ENCODE results near the gene ALDH4A1.

ALDH4A1 gene, protein sequence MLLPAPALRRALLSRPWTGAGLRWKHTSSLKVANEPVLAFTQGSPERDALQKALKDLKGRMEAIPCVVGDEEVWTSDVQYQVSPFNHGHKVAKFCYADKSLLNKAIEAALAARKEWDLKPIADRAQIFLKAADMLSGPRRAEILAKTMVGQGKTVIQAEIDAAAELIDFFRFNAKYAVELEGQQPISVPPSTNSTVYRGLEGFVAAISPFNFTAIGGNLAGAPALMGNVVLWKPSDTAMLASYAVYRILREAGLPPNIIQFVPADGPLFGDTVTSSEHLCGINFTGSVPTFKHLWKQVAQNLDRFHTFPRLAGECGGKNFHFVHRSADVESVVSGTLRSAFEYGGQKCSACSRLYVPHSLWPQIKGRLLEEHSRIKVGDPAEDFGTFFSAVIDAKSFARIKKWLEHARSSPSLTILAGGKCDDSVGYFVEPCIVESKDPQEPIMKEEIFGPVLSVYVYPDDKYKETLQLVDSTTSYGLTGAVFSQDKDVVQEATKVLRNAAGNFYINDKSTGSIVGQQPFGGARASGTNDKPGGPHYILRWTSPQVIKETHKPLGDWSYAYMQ

GRCh38 chr1:18902523-18903290 lies at the start of gene ALDH4A1:
TSS of gene ALDH4A1 (minus strand) at chr1:18902555. CDS start at chr1:18902523, 32 bp downstream.
- intact Hi-C loops (cut with DNase I), result no loop called here

GRCh38 chr1:18951818-18952391 lies 49.5 kb upstream of the ALDH4A1 start:
- intact Hi-C loops (cut with DNase I), result loop anchor here (5.0 kb wide), 1 partner anchor 45 kb away; no protein-coding TSS in a partner anchor
- DNase-seq, result no peak

More at GRCh38 chr1:18902523-18903290, at the start of gene ALDH4A1:
- DNase-seq, result peak; percentile 96 to 100 (median 99)

DNA sequence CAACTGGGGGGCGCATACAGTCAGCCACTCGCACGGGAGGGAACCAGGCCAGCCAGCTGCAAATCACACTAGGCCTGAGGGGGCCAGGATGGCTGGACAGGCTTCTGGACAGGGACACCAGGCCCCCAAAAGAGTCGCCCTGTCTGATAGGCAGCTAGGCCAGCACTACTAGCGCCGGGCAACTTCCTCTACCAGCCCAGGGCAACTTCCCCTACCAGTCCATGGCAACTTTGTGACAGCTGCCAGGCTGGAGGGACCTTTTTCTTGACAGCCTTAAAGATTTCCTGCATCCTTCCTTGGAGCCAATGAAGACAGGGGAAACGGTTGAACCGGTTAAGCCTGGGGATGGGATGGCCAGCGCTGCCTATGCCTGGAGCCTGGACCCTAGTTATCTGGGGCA lies 49.1 kb upstream of the ALDH4A1 start:
- DNase-seq, result peak in 5 of 42 donors; percentile 29 to 50 (median 44)
- intact Hi-C loops (cut with DNase I), result loop anchor here (5.0 kb wide), 1 partner anchor 44 kb away; no protein-coding TSS in a partner anchor

- peak in 5 of 42 donors; percentile 24 to 68 (median 44) for DNase-seq
- intact Hi-C loops (cut with DNase I), result loop anchor here (5.0 kb wide), 1 partner anchor 43 kb away; no protein-coding TSS in a partner anchor
Observed at GRCh38 chr1:18950401-18951026, 48.2 kb upstream of the ALDH4A1 start.

GRCh38 chr1:18949686-18950400 lies 47.5 kb upstream of the ALDH4A1 start:
- DNase-seq, result peak in 39 of 42 donors; percentile 43 to 87 (median 70)
- intact Hi-C loops (cut with DNase I), result loop anchor here (5.0 kb wide), 1 partner anchor 43 kb away; no protein-coding TSS in a partner anchor

GRCh38 chr1:18948913-18949685 lies 46.7 kb upstream of the ALDH4A1 start:
- intact Hi-C loops (cut with DNase I), result no loop called here
- DNase-seq, result peak in 1 of 42 donors; percentile 30

DNA sequence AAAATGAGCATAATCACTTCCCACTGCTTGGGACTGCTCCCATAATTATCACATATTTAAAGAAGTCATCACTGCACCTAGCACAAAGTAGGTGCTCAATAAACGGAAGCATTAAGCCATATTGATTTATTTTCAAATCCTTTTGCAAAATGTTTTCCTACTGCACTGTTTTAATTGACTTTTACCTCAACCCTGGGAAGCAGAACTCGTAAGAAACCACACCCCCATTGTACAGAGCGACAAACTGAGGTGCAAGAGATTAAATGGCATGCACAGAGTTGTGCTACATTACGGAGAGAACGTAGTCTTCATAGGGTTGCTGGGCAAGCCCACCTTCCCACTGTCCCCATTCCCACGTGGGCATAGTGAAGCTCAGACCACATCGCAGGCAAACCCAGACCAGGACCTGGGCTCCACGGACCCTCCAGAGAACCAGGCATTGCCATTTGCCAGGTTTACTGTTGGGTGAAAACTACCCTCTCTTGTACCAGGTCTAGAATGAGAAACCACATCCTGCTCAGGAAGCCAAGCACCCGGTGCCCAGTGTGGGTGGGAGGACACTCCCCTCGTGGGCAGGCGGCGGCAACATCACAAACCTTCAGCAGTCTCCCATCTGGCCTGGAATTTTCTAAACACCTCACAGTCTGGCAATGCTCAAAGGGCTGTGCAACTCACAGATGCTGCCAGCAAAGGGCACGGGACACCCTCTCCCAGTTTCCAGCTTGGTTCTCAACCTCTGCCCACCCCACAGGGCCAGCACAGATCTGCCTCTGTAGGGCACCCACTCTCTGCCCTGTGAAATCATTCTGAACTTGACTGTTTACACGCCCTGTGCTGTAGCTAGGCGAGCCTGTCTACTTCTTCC lies 45.9 kb upstream of the ALDH4A1 start:
- DNase-seq, result no peak
- intact Hi-C loops (cut with DNase I), result no loop called here

- intact Hi-C loops (cut with DNase I), result no loop called here
- peak in 20 of 42 donors; percentile 31 to 80 (median 57) for DNase-seq
Observed at GRCh38 chr1:18947570-18947969, 45.2 kb upstream of the ALDH4A1 start.

DNA sequence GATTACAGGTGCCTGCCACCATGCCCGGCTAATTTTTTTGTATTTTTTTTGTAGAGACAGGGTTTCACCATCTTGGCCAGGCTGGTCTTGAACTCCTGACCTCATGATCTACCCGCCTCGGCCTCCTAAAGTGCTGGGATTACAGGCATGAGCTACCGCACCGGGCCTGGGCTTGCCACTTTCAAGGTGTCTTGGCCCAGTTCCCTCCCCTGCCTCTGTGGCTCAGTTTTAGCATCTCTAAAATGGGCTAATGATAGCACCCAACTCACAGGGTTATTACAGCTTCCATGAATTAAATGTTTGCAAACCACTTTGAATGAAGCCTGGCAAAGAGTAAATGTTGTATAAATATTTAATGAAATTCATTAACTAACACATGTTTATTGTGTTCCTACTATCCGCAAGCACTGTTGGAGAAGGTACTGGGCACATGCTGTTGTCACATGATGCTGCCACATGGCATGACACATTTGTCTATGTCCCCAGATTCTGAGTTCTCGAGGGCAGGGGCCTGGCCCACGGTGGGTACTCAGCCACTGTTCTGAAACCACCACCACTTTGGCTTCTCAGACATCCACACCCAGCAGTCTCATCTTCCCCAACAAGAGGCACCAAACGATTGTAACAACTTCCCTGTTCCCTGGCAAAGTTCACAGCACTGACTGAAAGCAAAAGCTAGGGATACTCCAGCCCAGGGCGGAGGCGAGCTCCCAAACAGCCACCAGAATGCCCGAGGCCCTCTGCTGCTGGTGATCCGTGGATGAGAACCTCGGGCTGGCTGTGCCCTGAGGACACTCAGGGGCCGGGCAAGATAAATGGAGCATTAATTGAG lies 44.4 kb upstream of the ALDH4A1 start:
- intact Hi-C loops (cut with DNase I), result no loop called here
- DNase-seq, result peak in 2 of 42 donors; percentile 55 to 77

GRCh38 chr1:18945401-18945849 lies 43.1 kb upstream of the ALDH4A1 start:
- intact Hi-C loops (cut with DNase I), result no loop called here
- DNase-seq, result peak in 30 of 42 donors; percentile 44 to 82 (median 62)

DNA sequence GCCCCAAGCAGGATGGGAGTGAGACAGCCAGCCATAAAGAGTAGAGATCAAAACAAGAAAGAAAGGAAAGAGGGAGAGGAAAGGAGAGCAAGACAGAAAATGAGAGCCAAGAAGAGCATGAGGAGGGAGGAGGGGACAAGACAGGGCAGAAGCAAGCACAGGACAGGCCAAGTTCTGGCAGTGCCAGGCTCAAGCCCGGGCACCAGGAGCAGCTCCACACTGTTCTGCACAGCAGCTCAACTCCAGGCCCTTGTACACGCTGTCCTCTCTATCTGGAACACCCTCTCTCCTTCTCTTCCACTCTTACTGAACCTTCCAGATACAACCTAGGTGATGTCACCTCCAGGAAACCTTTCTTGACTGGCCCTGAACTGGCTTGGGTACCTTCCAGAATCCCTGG lies 42.5 kb upstream of the ALDH4A1 start:
- intact Hi-C loops (cut with DNase I), result no loop called here
- DNase-seq, result peak in 8 of 42 donors; percentile 36 to 66 (median 45)

GRCh38 chr1:18943914-18944572 lies 41.7 kb upstream of the ALDH4A1 start:
- peak in 1 of 42 donors; percentile 14 for DNase-seq
- intact Hi-C loops (cut with DNase I), result no loop called here

DNA sequence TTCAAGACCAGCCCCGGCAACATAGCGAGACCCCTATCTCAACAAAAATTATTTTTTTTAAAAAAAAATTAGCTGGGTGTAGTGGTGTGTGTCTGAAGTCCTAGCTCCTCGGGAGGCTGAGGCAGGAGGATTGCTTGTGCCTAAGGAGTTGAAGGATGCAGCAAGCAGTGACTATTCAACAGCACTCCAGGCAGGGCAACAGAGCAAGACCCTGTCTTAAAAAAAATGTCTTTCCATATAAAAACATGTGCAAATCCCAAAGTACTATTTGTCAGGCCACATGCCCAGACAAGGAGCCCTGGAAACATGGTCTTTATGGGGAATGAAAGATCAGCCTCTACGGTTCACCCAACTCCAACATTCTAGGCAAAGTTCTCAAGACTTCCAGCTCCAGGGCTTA lies 40.8 kb upstream of the ALDH4A1 start:
- peak in 1 of 42 donors; percentile 10 for DNase-seq
- intact Hi-C loops (cut with DNase I), result no loop called here

DNA sequence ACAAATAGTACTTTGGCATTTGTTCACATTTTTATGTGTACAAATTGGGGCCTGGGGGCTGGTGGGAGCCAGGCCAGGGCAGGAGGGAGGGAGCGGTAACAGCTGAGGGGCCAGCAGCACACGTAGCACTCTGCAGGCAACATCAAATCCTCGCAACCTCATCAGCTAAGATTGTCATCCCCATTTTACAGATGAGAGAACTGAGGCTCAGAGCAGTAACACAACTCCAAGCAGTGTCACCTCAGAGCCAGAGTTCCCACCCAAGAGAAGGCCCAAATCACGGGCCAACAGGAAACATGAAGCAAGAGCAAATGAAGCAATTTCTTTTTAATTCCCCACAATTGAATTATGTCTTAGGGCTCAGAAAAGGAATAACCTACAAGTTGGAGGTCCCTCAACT lies 40.0 kb upstream of the ALDH4A1 start:
- DNase-seq, result no peak
- intact Hi-C loops (cut with DNase I), result no loop called here
